IMR-90 (cell line): Measurements from ENCODE around the gene CUL4A. TPM values are rescaled to one million over a fixed set of nuclear protein-coding genes. Genes with fewer than 3 reads are reported as not detected.

ENCODE experiments used
- ATAC-seq: fragments of 200-7000 bp; cut with Tn5 transposase; 2 replicates; pipeline ENCODE4 v1.9.1; 2020; ENCODE audit warnings: low read depth, mild to moderate bottlenecking, moderate library complexity
- BruUV-seq: library from RNA; stranded (reverse); fragments of 400-500 nt; replicated peaks from 2 replicates; lab custom pipeline; 2021; lab: Mats Ljungman, UMichigan
- CTCF ChIA-PET: fragments of 300-600 bp; formaldehyde crosslinking; extraction: SDS; loops from one replicate; lab custom pipeline; 2021; ENCODE audit warnings: antibody characterized with exemption; lab: Yijun Ruan, JAX
- POLR2A ChIA-PET: fragments of 300-600 bp; sonication (Branson Sonifier 250); formaldehyde crosslinking; loops from one replicate; lab custom pipeline; 2022; ENCODE audit warnings: antibody characterized with exemption; ENCODE audit not compliant: unreplicated experiment; lab: Charles Lee
- DNase-seq: peaks from one replicate; pipeline ENCODE4 v3.0.0; 2013
- H2AFZ ChIP-seq: replicated peaks from 2 replicates; pipeline ENCODE3; 2013; ENCODE audit warnings: low read length, mild to moderate bottlenecking; ENCODE audit not compliant: poor library complexity
- H2AK5ac ChIP-seq: 2 replicates; pipeline ENCODE4 v1.6.1; 2013; ENCODE audit warnings: low read depth, low read length, inconsistent platforms
- H2AK9ac ChIP-seq: replicated peaks from 2 replicates; pipeline ENCODE3; 2013; ENCODE audit warnings: mild to moderate bottlenecking, low read depth, low read length, moderate library complexity; ENCODE audit not compliant: poor library complexity
- H2BK120ac ChIP-seq: 2 replicates; pipeline ENCODE4 v1.6.1; 2013; ENCODE audit warnings: low read depth, low read length, inconsistent platforms
- H2BK15ac ChIP-seq: 3 replicates; pipeline ENCODE4 v1.6.1; 2013; ENCODE audit warnings: low read depth, low read length, inconsistent platforms
- H2BK20ac ChIP-seq: 2 replicates; pipeline ENCODE4 v1.6.1; 2013; ENCODE audit warnings: low read depth, mild to moderate bottlenecking, inconsistent platforms, low read length, moderate library complexity
- H2BK5ac ChIP-seq: 2 replicates; pipeline ENCODE4 v1.6.1; 2013; ENCODE audit warnings: mild to moderate bottlenecking, low read depth, low read length, inconsistent platforms; ENCODE audit not compliant: poor library complexity, severe bottlenecking
- H3K14ac ChIP-seq: replicated peaks from 2 replicates; pipeline ENCODE4 v1.6.1; 2013; ENCODE audit warnings: low read depth, low read length, inconsistent platforms
- H3K18ac ChIP-seq: 2 replicates; pipeline ENCODE4 v1.6.1; 2013; ENCODE audit warnings: low read depth, low read length, control low read depth
- H3K23ac ChIP-seq: 2 replicates; pipeline ENCODE4 v1.6.1; 2013; ENCODE audit warnings: low read depth, low read length, inconsistent platforms
- H3K27ac ChIP-seq: 2 replicates; pipeline ENCODE4 v1.5.1; 2013; ENCODE audit warnings: mild to moderate bottlenecking, control low read depth, low read length; ENCODE audit not compliant: insufficient read depth
- H3K27me3 ChIP-seq: 2 replicates; pipeline ENCODE4 v1.6.1; 2013; ENCODE audit warnings: low read length; ENCODE audit not compliant: control insufficient read depth, insufficient read depth
- H3K36me3 ChIP-seq: 2 replicates; pipeline ENCODE4 v1.6.1; 2013; ENCODE audit warnings: low read length, mixed read lengths; ENCODE audit not compliant: control insufficient read depth, insufficient read depth
- H3K4ac ChIP-seq: 2 replicates; pipeline ENCODE4 v1.6.1; 2013; ENCODE audit warnings: low read depth, low read length, inconsistent platforms
- H3K4me1 ChIP-seq: 2 replicates; pipeline ENCODE4 v1.6.1; 2013; ENCODE audit warnings: low read length, mixed read lengths; ENCODE audit not compliant: control insufficient read depth, insufficient read depth
- H3K4me2 ChIP-seq: 2 replicates; pipeline ENCODE4 v1.6.1; 2013; ENCODE audit warnings: low read depth, mild to moderate bottlenecking, control low read depth, low read length, moderate library complexity
- H3K4me3 ChIP-seq: 2 replicates; pipeline ENCODE4 v1.5.1; 2013; ENCODE audit warnings: low read depth, mild to moderate bottlenecking, control low read depth, low read length, moderate library complexity; ENCODE audit not compliant: insufficient read depth
- H3K56ac ChIP-seq: 2 replicates; pipeline ENCODE4 v1.6.1; 2013; ENCODE audit warnings: low read length, inconsistent platforms; ENCODE audit not compliant: insufficient read depth; ENCODE audit errors: extremely low read depth
- H3K79me1 ChIP-seq, 2 experiments: 2 replicates each; pipeline ENCODE4 v1.6.1; 2013; ENCODE audit warnings: low read length in 2 of 2, inconsistent platforms in 1 of 2, low read depth in 1 of 2
- H3K9ac ChIP-seq: 2 replicates; pipeline ENCODE4 v1.6.1; 2013; ENCODE audit warnings: low read depth, low read length, control low read depth
- H3K9me1 ChIP-seq: 2 replicates; pipeline ENCODE4 v1.6.1; 2013; ENCODE audit warnings: low read length, inconsistent platforms; ENCODE audit not compliant: insufficient read depth
- H3K9me3 ChIP-seq: 2 replicates; pipeline ENCODE4 v1.6.1; 2013; ENCODE audit warnings: low read length; ENCODE audit not compliant: control insufficient read depth, insufficient read depth
- H4K20me1 ChIP-seq: 2 replicates; pipeline ENCODE4 v1.6.1; 2013; ENCODE audit warnings: low read length, inconsistent platforms; ENCODE audit not compliant: insufficient read depth
- H4K5ac ChIP-seq: 2 replicates; pipeline ENCODE4 v1.6.1; 2013; ENCODE audit warnings: mild to moderate bottlenecking, low read depth, low read length, control low read depth
- H4K8ac ChIP-seq, 2 experiments: 2 replicates each; pipeline ENCODE4 v1.6.1; 2013; ENCODE audit warnings: low read depth in 2 of 2, low read length in 2 of 2, control low read depth in 1 of 2, inconsistent platforms in 1 of 2
- H4K91ac ChIP-seq: 2 replicates; pipeline ENCODE4 v1.6.1; 2013; ENCODE audit warnings: low read depth, low read length, inconsistent platforms; ENCODE audit not compliant: insufficient read depth
- BHLHE40 ChIP-seq: fragments of 150-350 bp; IDR thresholded peaks from 2 replicates; pipeline ENCODE4 v1.6.1; 2016; ENCODE audit warnings: mild to moderate bottlenecking, low read depth, low read length
- CEBPB ChIP-seq: IDR thresholded peaks from 2 replicates; pipeline ENCODE4 v1.6.1; 2012; ENCODE audit warnings: low read depth, low read length, improper control_type of control experiment
- CHD1 ChIP-seq: IDR thresholded peaks from 2 replicates; pipeline ENCODE4 v1.6.1; 2012; ENCODE audit warnings: low read depth, low read length, improper control_type of control experiment
- CTCF ChIP-seq: conservative IDR thresholded peaks from 2 replicates; pipeline ENCODE4 v1.5.1; 2012; ENCODE audit warnings: mild to moderate bottlenecking, low read depth, low read length, improper control_type of control experiment
- FOS ChIP-seq: fragments of 150-350 bp; IDR thresholded peaks from 2 replicates; pipeline ENCODE4 v1.6.1; 2016; ENCODE audit warnings: low read depth, low read length
- MAFK ChIP-seq: IDR thresholded peaks from 2 replicates; pipeline ENCODE4 v1.6.1; 2012; ENCODE audit warnings: low read depth, low read length, improper control_type of control experiment
- MAZ ChIP-seq: IDR thresholded peaks from 2 replicates; pipeline ENCODE4 v1.6.1; 2012; ENCODE audit warnings: low read depth, mild to moderate bottlenecking, low read length, improper control_type of control experiment, moderate library complexity, borderline replicate concordance
- MXI1 ChIP-seq: IDR thresholded peaks from 2 replicates; pipeline ENCODE4 v1.6.1; 2012; ENCODE audit warnings: low read depth, mild to moderate bottlenecking, low read length, moderate library complexity, borderline replicate concordance
- NFE2L2 ChIP-seq: fragments of 150-350 bp; IDR thresholded peaks from 2 replicates; pipeline ENCODE4 v1.6.1; 2016; ENCODE audit warnings: low read depth, mild to moderate bottlenecking, low read length
- POLR2A ChIP-seq: IDR thresholded peaks from 2 replicates; pipeline ENCODE4 v1.6.1; 2012; ENCODE audit warnings: mild to moderate bottlenecking, low read depth, low read length
- RAD21 ChIP-seq: IDR thresholded peaks from 2 replicates; pipeline ENCODE4 v1.6.1; 2012; ENCODE audit warnings: low read length, improper control_type of control experiment
- RCOR1 ChIP-seq: IDR thresholded peaks from 2 replicates; pipeline ENCODE4 v1.6.1; 2012; ENCODE audit warnings: mild to moderate bottlenecking, low read length, improper control_type of control experiment; ENCODE audit not compliant: insufficient replicate concordance
- USF2 ChIP-seq: fragments of 150-350 bp; IDR thresholded peaks from 2 replicates; pipeline ENCODE4 v1.6.1; 2017; ENCODE audit warnings: mild to moderate bottlenecking, antibody characterized with exemption, low read length, low read depth
- whole genome bisulfite sequencing, 2 experiments: methylation state at CpG; one replicate each; pipeline versions ENCODE4 v1.1.5 to v1.1.7; 2013; ENCODE audit warnings: missing lambda C conversion rate in 2 of 2; ENCODE audit not compliant: insufficient read length in 1 of 2; ENCODE audit errors: extremely low coverage in 2 of 2; 5-methylcytosine and 5-hydroxymethylcytosine counted together
- dilution Hi-C: fragments of 300-500 bp; cut with HindIII; formaldehyde crosslinking; loops from one replicate; pipeline ENCODE4 v1.14.3; 2018; ENCODE audit warnings: low sequenced_read_pairs; ENCODE audit not compliant: unreplicated experiment
- in situ Hi-C: fragments of 300-500 bp; cut with MboI; formaldehyde crosslinking; loops from 3 replicates; pipeline ENCODE4 v1.14.3; 2019; ENCODE audit warnings: low sequenced_read_pairs, inconsistent platforms, mixed read lengths
- intact Hi-C: fragments of 100-400 bp; cut with micrococcal nuclease; formaldehyde crosslinking; loops from 2 replicates; pipeline ENCODE4 v1.10.0; 2022
- polyA plus RNA-seq, 3 experiments: library from polyadenylated mRNA; depleted of rRNA; stranded (reverse); fragments of >200 nt; gene quantifications; 2 replicates each; pipeline ENCODE4 v1.2.3, GENCODE V29; 2012; ENCODE audit warnings: low replicate concordance in 1 of 3
- total RNA-seq: library from RNA; depleted of rRNA; stranded (reverse); fragments of >200 nt; gene quantifications from 2 replicates; pipeline ENCODE4 v1.2.3, GENCODE V29; 2012

The CUL4A gene
- total and polyA plus RNA-seq, 2 of the 4 experiments (the other 2 are of a cell fraction): 86.0 to 146 TPM

- intact Hi-C loops (no loop called here), in situ Hi-C loops (no loop called here), dilution Hi-C loops (no loop called here)
- Histone ChIP-seq H4K8ac (peak overlapping the region; percentile 86 to 87; a peak in 3 of 4 replicates), H3K4me2 (no peak overlapping the region), H2AFZ (no peak overlapping the region), H4K20me1 (no peaks in the 10 kb centered on the region), H3K23ac (no peak overlapping the region; the same call in 1 of the 2 replicates), H3K27me3 (no peaks in the 10 kb centered on the region), H3K14ac (peak overlapping the region; percentile 12; the same call in 1 of the 2 replicates), H2BK15ac (peak overlapping the region; percentile 58; the same call in 1 of the 3 replicates), H3K9ac (no peak overlapping the region), H3K9me1 (peaks cover 20% of the 10 kb centered on the region), H4K5ac (peak overlapping the region; percentile 55; the same call in 1 of the 2 replicates), H3K36me3 (peaks cover 55% of the 10 kb centered on the region), H3K4me1 (peaks cover 22% of the 10 kb centered on the region), H3K9me3 (no peaks in the 10 kb centered on the region), H3K79me1 (peaks cover 17 to 56% of the 10 kb centered on the region in 2 experiments; a peak in 3 of 4 replicates), H2BK120ac (peak overlapping the region; percentile 72), H3K4ac (peak overlapping the region; percentile 76), H2AK9ac (no peak overlapping the region), H3K56ac (0 out of 2 replicates have a peak overlapping the region, but pooled peaks have one; percentile 13), H4K91ac (peak overlapping the region; percentile 71), H3K18ac (no peak overlapping the region), H3K4me3 (no peak overlapping the region), H2AK5ac (peak overlapping the region; percentile 92), H3K27ac (peak overlapping the region; percentile 72), H2BK5ac (peak overlapping the region; percentile 79), H2BK20ac (peak overlapping the region; percentile 30; the same call in 1 of the 2 replicates)
- CTCF ChIA-PET: no interaction called here
- TF ChIP-seq USF2: no peak
- TF ChIP-seq FOS: no peak
- no peak for TF ChIP-seq RCOR1
- TF ChIP-seq BHLHE40: no peak
- no peak for TF ChIP-seq CEBPB
- no peak for TF ChIP-seq POLR2A
- TF ChIP-seq RAD21: no peak
- TF ChIP-seq CHD1: no peak
- TF ChIP-seq MAFK: no peak
- TF ChIP-seq NFE2L2: no peak
- no peak for TF ChIP-seq MAZ
- no peak for TF ChIP-seq CTCF
- TF ChIP-seq MXI1: no peak
- ATAC-seq (no peak), DNase-seq (no peak)
- POLR2A ChIA-PET: no interaction called here
- WGBS, 2 experiments: no CpG with 5 or more reads among the region's 14 CpGs
- BruUV-seq: no TSS peak
Observed at GRCh38 chr13:113176822-113177221, 32.6 kb upstream of the CUL4A start.
